ENCODE measurements around the gene TRIM32. TPM values are rescaled to one million over a fixed set of nuclear protein-coding genes. Genes with fewer than 3 reads are reported as not detected.

Gene TRIM32
- total RNA-seq, 1 experiment from 2014 or later, result 22.3 TPM

DNA sequence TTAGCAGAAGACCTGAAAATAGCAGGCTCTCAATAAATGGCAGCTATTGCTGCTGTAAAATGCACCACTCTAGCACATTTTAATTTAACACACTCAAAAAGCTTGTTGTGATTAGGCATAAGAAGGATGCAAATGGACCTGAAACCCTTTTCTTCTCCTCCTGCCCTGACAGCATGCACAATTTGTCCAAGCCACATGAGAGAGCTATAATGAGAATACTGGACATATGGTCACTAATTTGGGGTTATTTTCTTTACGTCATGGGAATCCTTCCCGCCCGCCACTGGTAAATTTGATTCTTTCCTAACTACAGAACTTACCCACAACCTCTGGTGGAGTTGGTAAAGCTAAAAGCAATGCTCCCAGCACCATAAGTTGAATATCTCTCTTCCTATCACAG, 62.1 kb downstream of the TRIM32 start:
- no peaks in the 10 kb centered on the region for H3K9me3 Mint-ChIP-seq (ENCODE audit: unreplicated experiment)
- no peak for DNase-seq
- POLR2A ChIA-PET, result no interaction called here
- no TSS peak for BruUV-seq (replicated peaks)
- H3K4me1 ChIP-seq, result no peaks in the 10 kb centered on the region
- H3K4me3 Mint-ChIP-seq (ENCODE audit: unreplicated experiment), result no peak overlapping the region
- no peaks in the 10 kb centered on the region for H3K27me3 ChIP-seq (replicated peaks; ENCODE audit: control insufficient read depth, insufficient read depth, low read length)
- H3K27ac Mint-ChIP-seq (ENCODE audit: unreplicated experiment), result no peak overlapping the region
- no peak overlapping the region for H3K4me3 ChIP-seq (ENCODE audit: low read depth, low read length)
- TF ChIP-seq, protein P1, sequence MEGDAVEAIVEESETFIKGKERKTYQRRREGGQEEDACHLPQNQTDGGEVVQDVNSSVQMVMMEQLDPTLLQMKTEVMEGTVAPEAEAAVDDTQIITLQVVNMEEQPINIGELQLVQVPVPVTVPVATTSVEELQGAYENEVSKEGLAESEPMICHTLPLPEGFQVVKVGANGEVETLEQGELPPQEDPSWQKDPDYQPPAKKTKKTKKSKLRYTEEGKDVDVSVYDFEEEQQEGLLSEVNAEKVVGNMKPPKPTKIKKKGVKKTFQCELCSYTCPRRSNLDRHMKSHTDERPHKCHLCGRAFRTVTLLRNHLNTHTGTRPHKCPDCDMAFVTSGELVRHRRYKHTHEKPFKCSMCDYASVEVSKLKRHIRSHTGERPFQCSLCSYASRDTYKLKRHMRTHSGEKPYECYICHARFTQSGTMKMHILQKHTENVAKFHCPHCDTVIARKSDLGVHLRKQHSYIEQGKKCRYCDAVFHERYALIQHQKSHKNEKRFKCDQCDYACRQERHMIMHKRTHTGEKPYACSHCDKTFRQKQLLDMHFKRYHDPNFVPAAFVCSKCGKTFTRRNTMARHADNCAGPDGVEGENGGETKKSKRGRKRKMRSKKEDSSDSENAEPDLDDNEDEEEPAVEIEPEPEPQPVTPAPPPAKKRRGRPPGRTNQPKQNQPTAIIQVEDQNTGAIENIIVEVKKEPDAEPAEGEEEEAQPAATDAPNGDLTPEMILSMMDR (IDR thresholded peaks at IDR 0.05; ENCODE audit: insufficient read depth in 1 of 2, low read depth in 1 of 2, low read length in 1 of 2, severe bottlenecking in 1 of 2, unreplicated experiment in 1 of 2), result no peak
- H3K36me3 ChIP-seq (ENCODE audit: control insufficient read depth, insufficient read depth, low read length), result no peaks in the 10 kb centered on the region
- H3K9me3 ChIP-seq, result no peaks in the 10 kb centered on the region
- CTCF ChIA-PET, result no interaction called here
- intact Hi-C loops (cut with micrococcal nuclease; ENCODE audit: unreplicated experiment), result no loop called here
- H3K36me3 Mint-ChIP-seq (ENCODE audit: insufficient read depth, unreplicated experiment), result no peaks in the 10 kb centered on the region
- H3K27me3 Mint-ChIP-seq (ENCODE audit: insufficient read depth, unreplicated experiment), result peaks cover 16% of the 10 kb centered on the region
- no peaks in the 10 kb centered on the region for H3K4me1 Mint-ChIP-seq (ENCODE audit: low read depth, unreplicated experiment)

DNA sequence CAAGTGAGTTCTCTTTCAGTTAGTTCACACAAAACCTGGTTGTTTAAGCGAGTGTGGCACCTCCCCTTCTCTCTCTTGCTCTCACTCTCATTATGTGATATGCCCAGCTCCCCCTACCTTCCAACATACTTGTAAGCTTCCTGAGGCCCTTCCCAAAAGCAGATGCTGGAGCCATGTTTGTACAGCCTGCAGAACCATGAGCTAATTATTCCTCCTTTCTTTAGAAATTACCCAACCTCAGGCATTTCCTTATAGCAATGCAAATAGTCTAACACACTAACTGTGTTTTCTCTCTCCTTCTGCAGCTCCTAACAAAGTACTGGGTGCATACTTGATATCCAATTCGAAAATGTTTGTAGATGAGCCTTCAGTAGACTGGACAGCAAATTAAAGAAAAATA, 62.7 kb downstream of the TRIM32 start:
- ChIA-PET POLR2A (no interaction called here), CTCF (no interaction called here)
- intact Hi-C loops (cut with micrococcal nuclease; ENCODE audit: unreplicated experiment), result no loop called here
- no peaks in the 10 kb centered on the region for H3K36me3 Mint-ChIP-seq (ENCODE audit: insufficient read depth, unreplicated experiment)
- no TSS peak for BruUV-seq (replicated peaks)
- no peaks in the 10 kb centered on the region for H3K4me1 Mint-ChIP-seq (ENCODE audit: low read depth, unreplicated experiment)
- Histone ChIP-seq H3K27me3 (replicated peaks; ENCODE audit: control insufficient read depth, insufficient read depth, low read length) (no peaks in the 10 kb centered on the region), H3K4me1 (no peaks in the 10 kb centered on the region), H3K9me3 (no peaks in the 10 kb centered on the region), H3K36me3 (ENCODE audit: control insufficient read depth, insufficient read depth, low read length) (no peaks in the 10 kb centered on the region), H3K4me3 (ENCODE audit: low read depth, low read length) (no peak overlapping the region)
- DNase-seq, result no peak
- H3K27ac Mint-ChIP-seq (ENCODE audit: unreplicated experiment), result no peak overlapping the region
- H3K4me3 Mint-ChIP-seq (ENCODE audit: unreplicated experiment), result no peak overlapping the region
- H3K27me3 Mint-ChIP-seq (ENCODE audit: insufficient read depth, unreplicated experiment), result peaks cover 14% of the 10 kb centered on the region
- no peaks in the 10 kb centered on the region for H3K9me3 Mint-ChIP-seq (ENCODE audit: unreplicated experiment)
- TF ChIP-seq, protein P1 (IDR thresholded peaks at IDR 0.05; ENCODE audit: insufficient read depth in 1 of 2, low read depth in 1 of 2, low read length in 1 of 2, severe bottlenecking in 1 of 2, unreplicated experiment in 1 of 2), result no peak

DNA sequence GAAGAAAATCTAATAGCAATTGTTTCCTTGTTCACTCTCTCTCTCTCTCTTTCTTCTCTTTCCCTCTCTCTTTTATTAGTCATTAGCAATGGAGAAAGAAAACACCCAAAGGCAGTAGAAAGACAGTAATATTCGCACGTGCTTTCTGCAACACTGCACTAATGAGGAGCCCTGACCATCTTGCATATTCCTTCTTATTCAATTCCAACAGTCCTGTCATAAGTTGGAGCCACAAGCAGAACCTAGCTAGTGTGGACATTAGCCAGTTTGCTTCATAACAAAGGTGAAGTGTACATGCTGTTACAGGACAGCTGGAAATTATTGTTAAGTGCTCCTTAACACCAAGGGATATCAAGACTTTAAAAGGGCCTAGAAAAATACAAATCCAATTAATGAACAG, 63.4 kb downstream of the TRIM32 start:
- Histone ChIP-seq H3K4me3 (ENCODE audit: low read depth, low read length) (no peak overlapping the region), H3K36me3 (ENCODE audit: control insufficient read depth, insufficient read depth, low read length) (no peaks in the 10 kb centered on the region), H3K4me1 (no peaks in the 10 kb centered on the region), H3K9me3 (no peaks in the 10 kb centered on the region), H3K27me3 (replicated peaks; ENCODE audit: control insufficient read depth, insufficient read depth, low read length) (no peaks in the 10 kb centered on the region)
- peaks cover 14% of the 10 kb centered on the region for H3K27me3 Mint-ChIP-seq (ENCODE audit: insufficient read depth, unreplicated experiment)
- intact Hi-C loops (cut with micrococcal nuclease; ENCODE audit: unreplicated experiment), result no loop called here
- POLR2A ChIA-PET, result no interaction called here
- CTCF ChIA-PET, result no interaction called here
- no peak overlapping the region for H3K4me3 Mint-ChIP-seq (ENCODE audit: unreplicated experiment)
- H3K9me3 Mint-ChIP-seq (ENCODE audit: unreplicated experiment), result no peaks in the 10 kb centered on the region
- H3K4me1 Mint-ChIP-seq (ENCODE audit: low read depth, unreplicated experiment), result no peaks in the 10 kb centered on the region
- TF ChIP-seq, protein P1 (IDR thresholded peaks at IDR 0.05; ENCODE audit: insufficient read depth in 1 of 2, low read depth in 1 of 2, low read length in 1 of 2, severe bottlenecking in 1 of 2, unreplicated experiment in 1 of 2), result no peak
- no peak overlapping the region for H3K27ac Mint-ChIP-seq (ENCODE audit: unreplicated experiment)
- no peak for DNase-seq
- no TSS peak for BruUV-seq (replicated peaks)
- H3K36me3 Mint-ChIP-seq (ENCODE audit: insufficient read depth, unreplicated experiment), result no peaks in the 10 kb centered on the region
